Body of pancreas (tissue), 4 donors: ENCODE measurements around the gene PLA2G2C.

Experiments
- CTCF ChIP-seq, 7 experiments: fragments of 450-650 bp in 4 of 7; fragments of 200-600 bp in 3 of 7; sonication (generic) in 3 of 7; IDR thresholded peaks; one replicate each; pipeline ENCODE4 v1.5.1; 2016 to 2019; ENCODE audit warnings: antibody characterized with exemption in 7 of 7
- POLR2A ChIP-seq, 3 donors: fragments of 450-650 bp; IDR thresholded peaks; one replicate each; pipeline ENCODE4 v1.6.1; 2016; ENCODE audit warnings: antibody characterized with exemption in 3 of 3, mild to moderate bottlenecking in 2 of 3

GRCh38 chr1:20183035-20183434, 3.3 kb downstream of the PLA2G2C start:
- TF ChIP-seq CTCF (IDR thresholded peaks at IDR 0.05) (no peak), POLR2A (IDR thresholded peaks at IDR 0.05) (no peak)
